Measurements from ENCODE around the gene CLEC5A. TPM values are rescaled to one million over a fixed set of nuclear protein-coding genes. Genes with fewer than 3 reads are reported as not detected.

Gene CLEC5A
- total and polyA plus RNA-seq, 2 experiments from 2014 or later: not detected

- Histone ChIP-seq H4K20me1 (ENCODE audit: insufficient read depth) (no peaks in the 10 kb centered on the region), H3K27me3 (replicated peaks; ENCODE audit: insufficient read depth) (no peaks in the 10 kb centered on the region), H3K4me3 (no peak overlapping the region), H3K9ac (no peak overlapping the region), H3K9me2 (ENCODE audit: insufficient read depth) (no peaks in the 10 kb centered on the region), H3K36me3 (ENCODE audit: low read depth) (no peaks in the 10 kb centered on the region), H3F3A (ENCODE audit: insufficient read depth) (no peaks in the 10 kb centered on the region), H2AFZ (no peak overlapping the region), H3K4me1 (ENCODE audit: insufficient read depth) (no peaks in the 10 kb centered on the region), H3K4me2 (ENCODE audit: unreplicated experiment) (no peak overlapping the region), H3K27ac (no peak overlapping the region), H3K9me3 (ENCODE audit: low read depth) (no peaks in the 10 kb centered on the region), H3K79me2 (ENCODE audit: insufficient read depth) (no peaks in the 10 kb centered on the region)
- WGBS, 2 experiments (ENCODE audit: low coverage in 1 of 2, low lambda C conversion rate in 2 of 2, missing lambda C conversion rate in 2 of 2): 63 to 70% methylated on average over 1 of the region's 1 CpG
- in situ Hi-C loops (cut with MboI): no loop called here
- no peak for DNase-seq
- TF ChIP-seq EZH2phosphoT487 (IDR thresholded peaks at IDR 0.05; ENCODE audit: insufficient read depth, low read depth) (no peak), EZH2 (IDR thresholded peaks at IDR 0.05; ENCODE audit: insufficient read depth, poor library complexity, severe bottlenecking) (no peak)
Measured at GRCh38 chr7:141889321-141889720, 57.5 kb downstream of the CLEC5A start.

- 38 to 58% methylated on average over 5 of the region's 5 CpGs for WGBS, 2 experiments (ENCODE audit: low coverage in 1 of 2, low lambda C conversion rate in 2 of 2, missing lambda C conversion rate in 2 of 2)
- Histone ChIP-seq H2AFZ (no peak overlapping the region), H3K36me3 (ENCODE audit: low read depth) (no peaks in the 10 kb centered on the region), H3K9ac (no peak overlapping the region), H3K9me2 (ENCODE audit: insufficient read depth) (no peaks in the 10 kb centered on the region), H4K20me1 (ENCODE audit: insufficient read depth) (no peaks in the 10 kb centered on the region), H3K4me3 (no peak overlapping the region), H3K9me3 (ENCODE audit: low read depth) (no peaks in the 10 kb centered on the region), H3K27me3 (replicated peaks; ENCODE audit: insufficient read depth) (no peaks in the 10 kb centered on the region), H3K79me2 (ENCODE audit: insufficient read depth) (no peaks in the 10 kb centered on the region), H3K27ac (no peak overlapping the region), H3F3A (ENCODE audit: insufficient read depth) (no peaks in the 10 kb centered on the region), H3K4me1 (ENCODE audit: insufficient read depth) (no peaks in the 10 kb centered on the region), H3K4me2 (ENCODE audit: unreplicated experiment) (no peak overlapping the region)
- TF ChIP-seq EZH2 (IDR thresholded peaks at IDR 0.05; ENCODE audit: insufficient read depth, poor library complexity, severe bottlenecking): no peak
- TF ChIP-seq EZH2phosphoT487 (IDR thresholded peaks at IDR 0.05; ENCODE audit: insufficient read depth, low read depth): no peak
- in situ Hi-C loops (cut with MboI): no loop called here
- no peak for DNase-seq
Measured at GRCh38 chr7:141884539-141885225, 62.1 kb downstream of the CLEC5A start.

GRCh38 chr7:141880960-141881359 is 65.8 kb downstream of the CLEC5A start:
- no peak overlapping the region for H2AFZ ChIP-seq
- no peak overlapping the region for H3K4me2 ChIP-seq (ENCODE audit: unreplicated experiment)

GRCh38 chr7:141877365-141877764 is 69.4 kb downstream of the CLEC5A start:
- in situ Hi-C loops (cut with MboI): no loop called here
- Histone ChIP-seq H3K4me1 (ENCODE audit: insufficient read depth) (no peaks in the 10 kb centered on the region), H3K27ac (no peak overlapping the region), H3K9ac (no peak overlapping the region), H4K20me1 (ENCODE audit: insufficient read depth) (no peaks in the 10 kb centered on the region), H3K79me2 (ENCODE audit: insufficient read depth) (no peaks in the 10 kb centered on the region), H3K36me3 (ENCODE audit: low read depth) (no peaks in the 10 kb centered on the region), H3K9me2 (ENCODE audit: insufficient read depth) (no peaks in the 10 kb centered on the region), H2AFZ (no peak overlapping the region), H3K27me3 (replicated peaks; ENCODE audit: insufficient read depth) (no peaks in the 10 kb centered on the region), H3K4me3 (no peak overlapping the region), H3K9me3 (ENCODE audit: low read depth) (no peaks in the 10 kb centered on the region), H3F3A (ENCODE audit: insufficient read depth) (no peaks in the 10 kb centered on the region), H3K4me2 (ENCODE audit: unreplicated experiment) (no peak overlapping the region)
- DNase-seq: no peak
- TF ChIP-seq EZH2phosphoT487 (IDR thresholded peaks at IDR 0.05; ENCODE audit: insufficient read depth, low read depth) (no peak), EZH2 (IDR thresholded peaks at IDR 0.05; ENCODE audit: insufficient read depth, poor library complexity, severe bottlenecking) (no peak)
- 48 to 53% methylated on average over 3 of the region's 3 CpGs for WGBS, 2 experiments (ENCODE audit: low coverage in 1 of 2, low lambda C conversion rate in 2 of 2, missing lambda C conversion rate in 2 of 2)

More at GRCh38 chr7:141880960-141881359, 65.8 kb downstream of the CLEC5A start:
- H4K20me1 ChIP-seq (ENCODE audit: insufficient read depth): no peaks in the 10 kb centered on the region
- H3K79me2 ChIP-seq (ENCODE audit: insufficient read depth): no peaks in the 10 kb centered on the region
- H3K27me3 ChIP-seq (replicated peaks; ENCODE audit: insufficient read depth): no peaks in the 10 kb centered on the region
- H3K9me3 ChIP-seq (ENCODE audit: low read depth): no peaks in the 10 kb centered on the region
- H3K9me2 ChIP-seq (ENCODE audit: insufficient read depth): no peaks in the 10 kb centered on the region
- H3K27ac ChIP-seq: no peak overlapping the region
- H3K4me1 ChIP-seq (ENCODE audit: insufficient read depth): no peaks in the 10 kb centered on the region
- H3K9ac ChIP-seq: no peak overlapping the region
- H3K4me3 ChIP-seq: no peak overlapping the region
- in situ Hi-C loops (cut with MboI): no loop called here
- 41 to 44% methylated on average over 5 of the region's 5 CpGs for WGBS, 2 experiments (ENCODE audit: low coverage in 1 of 2, low lambda C conversion rate in 2 of 2, missing lambda C conversion rate in 2 of 2)
- no peaks in the 10 kb centered on the region for H3F3A ChIP-seq (ENCODE audit: insufficient read depth)
- TF ChIP-seq EZH2phosphoT487 (IDR thresholded peaks at IDR 0.05; ENCODE audit: insufficient read depth, low read depth) (no peak), EZH2 (IDR thresholded peaks at IDR 0.05; ENCODE audit: insufficient read depth, poor library complexity, severe bottlenecking) (no peak)
- DNase-seq: no peak
- no peaks in the 10 kb centered on the region for H3K36me3 ChIP-seq (ENCODE audit: low read depth)

Other genes starting within 250 kb of the CLEC5A start
- gene DENND11, start 244.8 kb downstream of the CLEC5A start, total RNA-seq (2014; rRNA removed; shearing (Covaris generic)): 3.0 and 7.8 TPM in 2 replicates
- 0.43 and 0.49 TPM in 2 replicates for gene DENND11, start 244.8 kb downstream of the CLEC5A start, polyA plus RNA-seq (2016; fragmentation: Nextera tagmentation; extraction: Ambion mirVana)
- gene WEE2, start 238.6 kb downstream of the CLEC5A start, total RNA-seq (2014; rRNA removed; shearing (Covaris generic)): not detected in 2 replicates
- not detected in 2 replicates for gene WEE2, start 238.6 kb downstream of the CLEC5A start, polyA plus RNA-seq (2016; fragmentation: Nextera tagmentation; extraction: Ambion mirVana)
- gene SSBP1, start 208.6 kb downstream of the CLEC5A start, total RNA-seq (2014; rRNA removed; shearing (Covaris generic)): 76.8 and 113 TPM in 2 replicates
- gene SSBP1, start 208.6 kb downstream of the CLEC5A start, polyA plus RNA-seq (2016; fragmentation: Nextera tagmentation; extraction: Ambion mirVana): 267 and 278 TPM in 2 replicates
- gene TAS2R3, start 182.9 kb downstream of the CLEC5A start, total RNA-seq (2014; rRNA removed; shearing (Covaris generic)): not detected in 2 replicates
- gene TAS2R3, start 182.9 kb downstream of the CLEC5A start, polyA plus RNA-seq (2016; fragmentation: Nextera tagmentation; extraction: Ambion mirVana): not detected in 2 replicates
- 0.32 and 0.51 TPM in 2 replicates for gene TAS2R4, start 170.3 kb downstream of the CLEC5A start, total RNA-seq (2014; rRNA removed; shearing (Covaris generic))
- 0.13 TPM in 1 of 2 replicates, not detected in the other for gene TAS2R4, start 170.3 kb downstream of the CLEC5A start, polyA plus RNA-seq (2016; fragmentation: Nextera tagmentation; extraction: Ambion mirVana)
- not detected in 2 replicates for gene TAS2R5, start 156.8 kb downstream of the CLEC5A start, total RNA-seq (2014; rRNA removed; shearing (Covaris generic))
- gene TAS2R5, start 156.8 kb downstream of the CLEC5A start, polyA plus RNA-seq (2016; fragmentation: Nextera tagmentation; extraction: Ambion mirVana): 0.16 and 0.22 TPM in 2 replicates
- not detected in 2 replicates for gene PRSS37, start 105.5 kb downstream of the CLEC5A start, total RNA-seq (2014; rRNA removed; shearing (Covaris generic))
- not detected in 2 replicates for gene PRSS37, start 105.5 kb downstream of the CLEC5A start, polyA plus RNA-seq (2016; fragmentation: Nextera tagmentation; extraction: Ambion mirVana)
- gene OR9A4, start 30.6 kb downstream of the CLEC5A start, total RNA-seq (2014; rRNA removed; shearing (Covaris generic)): not detected in 2 replicates
- not detected in 2 replicates for gene OR9A4, start 30.6 kb downstream of the CLEC5A start, polyA plus RNA-seq (2016; fragmentation: Nextera tagmentation; extraction: Ambion mirVana)
- gene TAS2R38, start 26.8 kb upstream of the CLEC5A start, total RNA-seq (2014; rRNA removed; shearing (Covaris generic)): not detected in 2 replicates
- not detected in 2 replicates for gene TAS2R38, start 26.8 kb upstream of the CLEC5A start, polyA plus RNA-seq (2016; fragmentation: Nextera tagmentation; extraction: Ambion mirVana)
- gene MGAM, start 48.9 kb upstream of the CLEC5A start, total RNA-seq (2014; rRNA removed; shearing (Covaris generic)): 1.3 and 2.5 TPM in 2 replicates
- 0.70 and 0.76 TPM in 2 replicates for gene MGAM, start 48.9 kb upstream of the CLEC5A start, polyA plus RNA-seq (2016; fragmentation: Nextera tagmentation; extraction: Ambion mirVana)
- not detected in 2 replicates for gene MGAM2, start 164.7 kb upstream of the CLEC5A start, total RNA-seq (2014; rRNA removed; shearing (Covaris generic))
- not detected in 2 replicates for gene MGAM2, start 164.7 kb upstream of the CLEC5A start, polyA plus RNA-seq (2016; fragmentation: Nextera tagmentation; extraction: Ambion mirVana)